Activated naive CD4-positive, alpha-beta T cell treated with Interleukin-2 at 50 U/mL for 16 hours (primary cell): ENCODE results near the gene TBC1D32.
"Not testable (repeated sequence)": the region's sequence is repeated elsewhere in the genome, so short reads cannot be mapped to it uniquely, and the experiment has no call there.

ENCODE experiments used
- DNase-seq: peaks from one replicate; pipeline ENCODE4 v3.0.0-alpha.2; 2020

The TBC1D32 gene, protein sequence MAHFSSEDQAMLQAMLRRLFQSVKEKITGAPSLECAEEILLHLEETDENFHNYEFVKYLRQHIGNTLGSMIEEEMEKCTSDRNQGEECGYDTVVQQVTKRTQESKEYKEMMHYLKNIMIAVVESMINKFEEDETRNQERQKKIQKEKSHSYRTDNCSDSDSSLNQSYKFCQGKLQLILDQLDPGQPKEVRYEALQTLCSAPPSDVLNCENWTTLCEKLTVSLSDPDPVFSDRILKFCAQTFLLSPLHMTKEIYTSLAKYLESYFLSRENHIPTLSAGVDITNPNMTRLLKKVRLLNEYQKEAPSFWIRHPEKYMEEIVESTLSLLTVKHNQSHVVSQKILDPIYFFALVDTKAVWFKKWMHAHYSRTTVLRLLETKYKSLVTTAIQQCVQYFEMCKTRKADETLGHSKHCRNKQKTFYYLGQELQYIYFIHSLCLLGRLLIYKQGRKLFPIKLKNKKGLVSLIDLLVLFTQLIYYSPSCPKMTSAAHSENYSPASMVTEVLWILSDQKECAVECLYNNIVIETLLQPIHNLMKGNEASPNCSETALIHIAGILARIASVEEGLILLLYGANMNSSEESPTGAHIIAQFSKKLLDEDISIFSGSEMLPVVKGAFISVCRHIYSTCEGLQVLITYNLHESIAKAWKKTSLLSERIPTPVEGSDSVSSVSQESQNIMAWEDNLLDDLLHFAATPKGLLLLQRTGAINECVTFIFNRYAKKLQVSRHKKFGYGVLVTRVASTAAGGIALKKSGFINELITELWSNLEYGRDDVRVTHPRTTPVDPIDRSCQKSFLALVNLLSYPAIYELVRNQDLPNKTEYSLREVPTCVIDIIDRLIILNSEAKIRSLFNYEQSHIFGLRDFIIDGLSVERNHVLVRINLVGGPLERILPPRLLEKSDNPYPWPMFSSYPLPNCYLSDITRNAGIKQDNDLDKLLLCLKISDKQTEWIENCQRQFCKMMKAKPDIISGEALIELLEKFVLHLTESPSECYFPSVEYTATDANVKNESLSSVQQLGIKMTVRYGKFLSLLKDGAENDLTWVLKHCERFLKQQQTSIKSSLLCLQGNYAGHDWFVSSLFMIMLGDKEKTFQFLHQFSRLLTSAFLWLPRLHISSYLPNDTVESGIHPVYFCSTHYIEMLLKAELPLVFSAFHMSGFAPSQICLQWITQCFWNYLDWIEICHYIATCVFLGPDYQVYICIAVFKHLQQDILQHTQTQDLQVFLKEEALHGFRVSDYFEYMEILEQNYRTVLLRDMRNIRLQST

DNA sequence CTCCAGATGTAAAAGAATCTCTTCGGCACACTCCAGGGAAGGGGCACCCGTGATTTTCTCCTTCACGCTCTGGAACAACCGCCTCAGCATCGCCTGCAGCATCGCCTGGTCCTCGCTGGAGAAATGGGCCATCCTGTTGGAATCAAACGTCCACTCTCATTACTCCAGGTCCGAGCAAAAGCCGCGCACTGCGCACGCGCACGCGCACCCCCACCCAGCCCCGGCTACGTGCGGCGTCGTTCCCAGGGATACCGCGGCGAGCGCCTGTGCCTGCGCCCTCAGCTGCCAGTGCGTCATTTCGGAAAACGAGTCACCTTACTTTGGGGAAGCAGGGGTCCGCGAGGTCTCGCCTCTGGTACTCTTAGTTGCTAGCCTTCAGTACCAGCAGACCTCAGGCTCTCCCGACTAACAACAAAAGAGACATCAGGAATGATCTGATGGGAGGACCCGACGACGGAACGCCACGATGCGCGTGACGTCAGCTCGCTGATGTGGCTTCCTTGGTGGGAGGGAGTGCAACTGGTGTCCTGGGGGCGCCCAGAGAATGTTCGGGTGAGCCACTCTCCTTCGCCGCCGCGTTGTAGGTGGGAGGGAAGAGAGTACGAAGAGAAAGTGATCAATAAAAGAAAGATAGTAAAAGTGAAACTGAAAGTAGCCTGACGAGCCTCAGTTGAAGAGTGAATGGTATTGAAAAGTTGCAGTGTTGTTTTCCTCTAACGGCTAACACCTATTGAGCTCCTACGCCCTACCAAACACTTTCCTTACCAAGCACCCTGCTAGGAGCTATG, at the start of gene TBC1D32:
Gene TBC1D32, minus strand, starts transcription at position 182 of the 788 bp plus-strand sequence. Its CDS starts 50 bp downstream, at position 132.
- DNase-seq: peak; percentile 87

DNA sequence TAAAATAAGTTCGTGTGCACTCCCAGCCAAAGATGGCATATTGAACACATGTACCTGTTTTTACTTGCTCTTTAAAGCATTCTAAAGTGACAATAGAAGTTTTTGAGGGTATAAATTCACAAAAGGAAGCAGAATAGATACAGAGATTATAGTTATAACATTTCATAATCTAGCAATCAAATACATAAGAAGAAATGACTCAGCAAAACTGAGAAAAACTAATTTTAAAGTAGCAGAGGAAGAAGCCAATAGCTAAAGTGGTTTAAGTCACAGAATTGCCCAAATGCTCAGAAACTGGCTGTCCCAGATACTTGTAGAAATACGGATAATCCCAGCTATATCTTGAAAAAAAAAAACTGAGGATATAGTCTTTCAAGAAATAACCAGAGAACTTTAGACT, 49.2 kb upstream of the TBC1D32 start:
- no peak for DNase-seq

DNA sequence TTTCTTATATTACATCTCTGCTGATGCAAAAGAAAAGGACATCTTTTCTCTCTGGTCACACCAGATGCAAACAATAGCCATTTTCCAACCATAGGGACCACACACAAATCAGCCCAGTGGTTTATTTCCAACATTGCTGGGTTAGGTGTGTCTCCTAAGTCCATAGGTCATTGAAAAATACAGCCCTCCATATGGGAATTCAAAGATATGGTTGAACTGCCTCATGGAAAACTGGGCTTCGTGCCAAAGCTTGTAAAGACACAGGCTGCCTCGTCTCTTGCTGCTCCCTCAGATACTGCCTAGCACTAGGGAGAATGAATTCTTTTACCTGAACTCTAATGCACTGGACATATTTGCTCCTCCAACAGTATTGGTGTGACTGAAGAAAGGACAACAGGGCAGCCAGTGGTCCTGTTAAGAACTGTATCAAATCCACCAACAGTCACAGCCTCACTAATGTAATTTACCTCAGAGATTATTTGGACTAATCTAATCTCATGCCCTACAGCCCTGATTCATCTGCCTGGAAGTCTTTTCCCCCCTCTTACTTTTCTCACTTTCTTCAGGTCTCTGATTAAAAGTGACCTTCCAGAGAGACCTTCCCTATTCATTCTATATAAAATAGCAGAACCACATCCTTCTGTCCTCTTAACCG, 48.3 kb upstream of the TBC1D32 start:
- DNase-seq: no peak

DNA sequence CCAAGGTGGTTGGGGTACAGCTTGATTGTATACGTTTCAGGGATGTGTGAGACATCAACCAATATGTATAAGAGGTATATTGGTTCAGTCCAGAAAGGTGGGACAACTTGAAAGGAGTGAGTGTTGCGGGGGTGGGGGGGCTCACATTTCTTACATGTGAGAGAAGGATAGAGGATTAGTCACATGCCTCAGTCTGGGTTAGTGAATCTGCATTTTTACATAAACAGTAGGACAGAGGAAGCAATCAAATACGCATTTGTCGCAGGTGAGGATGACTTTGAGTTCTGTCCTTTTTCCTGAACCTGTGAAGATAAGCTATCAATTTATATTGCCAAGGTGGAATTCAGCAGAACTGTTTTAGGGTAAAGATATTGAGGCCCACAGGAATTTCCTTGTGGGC, 42.1 kb upstream of the TBC1D32 start:
- no peak for DNase-seq

DNA sequence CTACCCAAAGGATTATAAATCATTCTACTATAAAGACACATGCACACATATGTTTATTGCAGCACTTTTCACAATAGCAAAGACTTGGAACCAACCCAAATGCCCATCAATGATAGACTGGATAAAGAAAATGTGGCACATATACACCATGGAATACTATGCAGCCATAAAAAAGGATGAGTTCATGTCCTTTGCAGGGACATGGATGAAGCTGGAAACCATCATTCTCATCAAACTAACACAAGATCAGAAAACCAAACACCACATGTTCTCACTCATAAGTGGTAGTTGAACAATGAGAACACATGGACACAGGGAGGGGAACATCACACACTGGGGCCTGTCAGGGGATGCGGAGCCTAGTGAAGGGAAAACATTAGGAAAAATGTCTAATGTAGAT, 39.9 kb upstream of the TBC1D32 start:
- not testable (repeated sequence) for DNase-seq

DNA sequence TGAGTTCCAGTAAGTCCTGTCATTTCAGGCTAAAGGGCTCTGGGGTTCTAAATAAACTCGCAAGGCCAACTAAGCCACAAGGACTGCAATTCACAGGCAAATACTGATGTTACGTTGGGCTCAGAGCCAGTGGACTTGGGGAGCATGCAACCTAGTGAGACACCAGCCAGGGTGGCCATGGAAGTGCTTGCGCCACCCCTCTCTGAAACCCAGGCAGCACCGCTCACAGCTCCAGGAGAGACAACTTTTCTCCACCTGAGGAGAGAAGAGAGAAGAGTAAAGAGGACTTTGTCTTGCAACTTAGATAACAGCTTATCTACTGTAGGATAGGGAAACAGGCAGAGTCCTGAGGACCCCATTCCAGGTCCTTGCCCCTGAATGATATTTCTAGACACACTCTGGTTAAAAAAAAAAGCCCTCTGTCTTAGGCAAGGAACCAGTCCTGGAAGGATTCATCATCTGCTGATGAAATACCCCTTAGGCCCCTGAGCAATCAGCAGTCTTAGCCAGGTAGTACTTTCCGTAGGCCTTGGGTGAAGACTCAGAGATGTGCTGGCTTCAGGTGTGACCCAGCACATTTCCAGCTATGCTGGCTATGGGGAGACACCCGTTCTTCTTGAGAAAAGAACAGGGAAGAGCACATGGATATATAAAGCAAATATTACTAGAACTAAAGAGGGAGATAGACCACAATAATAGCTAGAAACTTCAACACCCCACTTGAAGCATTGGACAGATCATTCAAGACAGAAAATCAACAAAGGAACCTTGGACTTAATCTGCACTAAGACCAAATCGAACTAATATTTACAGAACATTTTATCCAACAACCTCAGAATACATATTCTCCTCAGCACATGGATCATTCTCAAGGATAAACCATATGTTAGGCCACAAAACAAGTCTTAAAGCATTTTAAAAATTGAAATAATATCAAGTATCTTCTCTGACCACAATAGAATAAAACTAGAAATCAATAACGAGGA, 31.5 kb upstream of the TBC1D32 start:
- no peak for DNase-seq

DNA sequence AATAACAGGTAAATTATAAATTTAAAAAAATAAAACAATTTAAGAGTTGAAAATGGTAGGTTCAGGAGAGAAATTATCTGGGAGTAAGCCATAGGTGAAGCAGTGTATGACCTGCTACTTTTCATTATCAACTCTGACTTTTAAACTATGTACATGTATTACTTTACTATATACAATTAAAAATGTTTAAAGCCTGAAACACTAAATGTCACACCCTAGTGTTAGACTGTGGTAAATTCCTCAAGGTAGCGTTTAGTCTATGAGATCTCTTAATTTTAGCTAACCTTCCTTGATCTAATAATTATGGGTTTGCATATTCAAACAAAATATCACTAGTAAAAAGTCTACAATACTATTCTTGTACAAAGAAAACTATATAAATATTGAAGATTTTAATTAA, 22.3 kb upstream of the TBC1D32 start:
- DNase-seq: no peak

DNA sequence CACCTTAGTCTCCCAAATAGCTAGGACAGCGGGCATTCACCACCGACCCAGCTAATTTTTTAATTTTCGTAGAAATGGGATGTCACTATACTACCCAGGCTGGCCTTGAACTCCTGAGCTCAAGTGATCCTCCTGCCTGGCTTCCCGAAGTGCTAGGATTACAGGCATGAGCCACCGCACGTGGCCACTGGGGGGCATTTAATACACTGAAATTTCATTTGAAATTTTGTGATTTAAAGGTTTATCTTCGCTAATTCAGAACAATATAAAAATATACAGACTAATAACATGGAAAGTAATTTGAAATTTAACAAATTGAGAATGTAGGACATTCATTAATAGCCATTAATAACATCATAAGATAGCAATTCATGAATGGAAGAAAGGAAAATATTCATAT, 20.5 kb upstream of the TBC1D32 start:
- no peak for DNase-seq

DNA sequence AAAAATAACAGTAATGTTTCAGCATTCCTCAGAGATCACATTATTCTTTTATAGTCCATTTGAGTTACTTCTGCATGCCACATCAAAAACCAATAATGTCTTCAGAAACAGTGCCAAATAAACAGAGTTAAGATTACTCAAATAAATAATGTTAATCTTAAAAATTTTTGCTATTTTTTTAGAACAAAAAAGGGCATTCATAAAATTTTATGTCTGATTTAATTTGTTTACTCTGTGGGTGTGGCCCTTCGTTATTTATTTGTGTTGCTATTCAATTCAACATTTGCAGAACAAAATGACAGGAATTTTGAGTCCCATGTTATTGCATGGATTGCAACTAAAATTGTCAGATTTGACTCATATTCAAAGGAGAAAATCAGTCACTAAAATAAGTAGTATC, 18.7 kb upstream of the TBC1D32 start:
- DNase-seq: no peak

DNA sequence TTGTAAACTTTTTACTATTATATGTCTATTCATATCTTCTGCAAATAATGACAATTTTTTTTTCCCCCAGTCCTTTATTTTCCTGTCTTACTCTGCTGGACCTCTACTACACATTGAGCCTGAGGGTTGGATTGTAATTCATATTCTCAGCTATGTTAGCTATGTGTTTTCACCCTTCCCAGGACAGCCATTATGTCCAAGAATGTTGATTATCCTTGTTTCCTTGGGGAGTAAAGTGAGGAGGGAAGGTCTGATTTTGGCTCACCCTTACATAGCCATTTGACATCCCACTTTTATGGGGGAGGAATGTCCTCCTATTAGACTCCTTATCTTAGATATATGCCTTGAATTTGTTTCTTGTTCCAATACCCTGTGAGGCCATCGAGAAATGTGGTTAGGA, 17.6 kb upstream of the TBC1D32 start:
- no peak for DNase-seq

DNA sequence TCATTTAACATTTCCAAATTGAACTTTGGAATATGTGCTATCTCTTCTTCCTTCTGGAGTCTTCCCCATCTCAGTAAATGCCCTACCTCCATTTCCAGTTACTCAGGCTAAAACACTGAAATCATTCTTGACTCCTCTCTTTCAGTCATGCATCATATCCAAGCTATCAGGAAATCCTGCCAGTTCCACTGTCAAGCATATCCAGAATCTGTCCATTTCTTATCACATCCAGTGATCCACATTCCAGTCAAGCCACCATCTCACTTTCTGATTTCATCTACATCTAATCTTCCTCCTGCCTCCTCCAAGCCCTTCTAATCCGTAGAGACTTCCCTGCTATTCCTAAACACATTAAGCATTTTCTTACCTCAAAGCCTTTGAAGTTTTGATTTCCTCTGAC, 15.3 kb upstream of the TBC1D32 start:
- no peak for DNase-seq

DNA sequence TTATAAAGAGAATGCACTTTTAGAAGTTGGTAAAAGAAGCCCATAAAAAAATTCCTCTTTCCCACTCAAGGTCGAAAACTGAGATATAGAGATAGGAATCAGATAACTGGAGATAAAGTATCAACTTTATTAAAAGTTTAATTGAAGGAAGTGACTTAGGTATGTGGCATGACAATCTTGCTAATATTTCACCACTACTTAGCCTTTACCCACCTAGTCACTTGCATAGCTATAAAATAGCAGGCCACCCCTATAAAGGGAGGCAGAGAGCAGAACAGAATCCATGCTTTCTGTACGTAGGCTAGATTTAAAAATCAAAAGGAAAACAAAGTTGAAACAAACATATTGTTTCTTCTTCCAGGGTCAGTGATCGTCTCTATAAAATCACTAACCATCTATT, 13.2 kb upstream of the TBC1D32 start:
- DNase-seq: no peak

DNA sequence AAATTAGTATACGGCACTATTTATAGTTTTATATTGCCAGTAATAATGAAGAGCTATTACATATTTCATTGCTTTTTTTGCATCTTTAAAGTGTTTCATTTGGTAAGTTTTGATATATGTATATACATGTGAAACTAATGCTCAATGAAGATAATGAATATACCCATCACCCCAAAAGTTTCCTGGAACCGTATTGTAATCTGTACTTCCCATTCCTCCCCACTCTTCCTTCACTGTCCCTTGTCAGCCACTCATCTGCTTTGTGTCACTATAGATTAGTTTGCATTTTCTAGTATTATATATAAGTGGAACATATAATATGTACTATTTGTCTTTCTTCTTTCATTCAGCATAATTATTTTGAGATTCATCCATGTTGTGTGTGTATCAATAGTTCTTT, 10.3 kb upstream of the TBC1D32 start:
- no peak for DNase-seq

DNA sequence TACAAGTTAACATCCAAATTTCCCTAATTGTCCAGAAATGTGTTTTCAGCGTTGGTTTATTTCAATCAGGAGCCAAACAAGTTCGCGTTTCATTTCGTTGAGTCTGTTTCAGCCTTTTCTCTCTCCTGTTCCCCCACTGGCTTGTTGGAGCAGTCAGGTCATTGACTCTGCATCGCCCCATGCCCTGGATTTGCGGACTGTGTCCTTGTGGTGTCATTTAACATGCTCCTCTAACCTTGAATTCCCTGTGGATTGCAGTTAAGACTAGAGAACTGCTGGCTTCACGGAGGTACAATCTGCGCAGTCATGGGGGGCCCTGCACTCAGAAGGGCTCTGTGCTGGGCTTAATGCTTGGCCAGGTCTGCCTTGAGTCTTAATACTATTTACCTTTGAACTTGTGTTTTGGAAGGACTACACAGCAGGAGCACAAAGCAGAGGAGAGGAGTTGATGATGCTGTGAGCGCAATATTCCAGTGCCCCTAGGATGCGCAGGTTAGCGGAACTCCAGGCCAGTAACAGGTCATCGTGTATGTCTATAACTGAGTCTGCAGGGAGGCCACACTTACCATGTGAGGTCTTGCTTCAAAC, 5.5 kb upstream of the TBC1D32 start:
- no peak for DNase-seq

DNA sequence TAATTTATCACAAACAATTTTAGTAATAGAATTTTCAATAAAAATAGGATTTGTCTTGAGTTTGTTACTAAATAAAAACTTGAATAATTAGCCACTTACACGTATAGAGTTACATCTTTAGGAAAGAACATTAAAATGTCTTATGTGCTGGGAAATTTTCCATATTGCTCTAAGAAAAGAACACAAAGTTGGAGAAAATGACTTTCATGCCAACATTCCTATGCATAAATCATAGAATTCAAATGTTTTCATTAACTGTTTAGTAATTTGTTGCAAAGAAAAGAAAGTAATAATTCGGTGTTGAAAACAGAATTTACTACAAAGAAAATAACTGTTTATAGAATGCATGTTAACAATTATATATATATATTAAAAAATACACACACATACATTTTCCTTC, 4.7 kb upstream of the TBC1D32 start:
- no peak for DNase-seq

DNA sequence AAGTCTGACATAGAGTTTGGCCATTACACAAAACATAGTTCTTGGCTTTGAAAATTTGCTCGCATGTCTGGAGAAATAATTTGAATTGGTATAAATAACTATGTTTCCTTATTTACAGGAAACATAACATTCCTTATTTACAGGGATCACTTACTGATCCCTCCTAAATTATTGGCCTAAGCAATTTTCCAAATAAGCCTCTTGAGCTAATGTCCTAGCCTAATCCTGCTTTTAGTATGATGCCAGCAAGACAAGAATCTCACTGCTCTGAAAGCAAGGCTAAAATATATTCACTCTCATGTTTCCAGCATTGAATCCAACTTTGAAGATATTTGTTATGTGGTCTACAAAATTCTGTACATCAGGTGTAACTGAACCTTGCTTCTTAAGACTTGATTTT, 4.1 kb upstream of the TBC1D32 start:
- no peak for DNase-seq

DNA sequence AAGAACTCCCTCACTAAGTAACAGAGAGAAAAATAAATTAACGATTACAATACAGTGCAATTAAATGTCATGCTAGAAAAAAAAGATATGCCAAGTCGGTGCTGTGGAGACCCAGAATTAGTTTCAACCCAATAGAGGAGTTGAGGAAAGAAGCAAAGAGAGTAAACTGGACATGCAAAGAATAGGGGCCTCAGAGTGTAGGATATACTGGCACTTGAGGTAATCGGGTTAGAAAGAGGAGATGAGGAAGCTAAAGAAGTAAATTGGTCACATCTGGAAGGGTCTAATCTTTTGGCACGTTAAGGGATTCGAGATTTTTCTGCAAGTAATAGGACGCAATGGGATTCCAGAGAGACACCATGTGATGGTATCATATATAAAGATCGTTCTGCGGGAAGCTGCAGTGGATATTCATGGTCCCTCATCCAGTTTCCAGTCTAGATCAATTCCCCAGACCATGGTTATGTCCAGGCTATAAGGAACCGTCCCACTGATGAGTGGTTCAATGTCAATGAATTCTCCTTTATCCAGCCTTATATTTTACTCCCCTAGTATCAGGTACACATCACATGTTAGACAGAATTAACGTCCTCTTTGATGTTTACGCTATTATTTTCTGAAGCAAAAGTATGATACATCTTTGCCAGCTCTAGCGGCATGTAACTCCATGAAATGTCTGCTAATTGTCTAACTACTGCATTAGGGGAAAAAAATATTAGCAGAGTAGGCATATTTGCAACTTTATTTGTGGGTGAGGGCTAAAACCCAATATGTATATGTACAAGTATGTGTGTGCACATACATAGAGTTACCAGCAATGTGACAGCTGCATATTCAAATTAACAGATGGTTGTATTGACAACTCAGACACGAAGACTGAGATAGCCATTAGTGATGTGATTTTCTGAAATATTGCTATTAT, 1.1 kb upstream of the TBC1D32 start:
- no peak for DNase-seq

DNA sequence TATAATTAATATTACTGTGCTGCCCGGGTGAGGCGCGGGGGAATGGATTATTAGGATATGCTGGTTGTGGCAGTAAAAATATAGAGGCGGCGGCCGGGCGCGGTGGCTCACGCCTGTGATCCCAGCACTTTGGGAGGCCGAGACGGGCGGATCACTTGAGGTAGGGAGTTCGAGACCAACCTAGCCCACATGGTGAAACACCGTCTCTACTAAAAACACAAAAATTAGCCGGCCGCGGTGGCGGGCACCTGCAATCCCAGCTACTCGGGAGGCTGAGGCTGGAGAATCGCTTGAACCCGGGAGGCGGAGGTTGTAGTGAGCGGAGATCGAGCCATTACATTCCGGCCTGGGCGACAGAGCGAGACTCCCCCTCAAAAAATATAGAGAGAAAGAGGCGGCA, 586 bp downstream of the TBC1D32 start:
- not testable (repeated sequence) for DNase-seq

DNA sequence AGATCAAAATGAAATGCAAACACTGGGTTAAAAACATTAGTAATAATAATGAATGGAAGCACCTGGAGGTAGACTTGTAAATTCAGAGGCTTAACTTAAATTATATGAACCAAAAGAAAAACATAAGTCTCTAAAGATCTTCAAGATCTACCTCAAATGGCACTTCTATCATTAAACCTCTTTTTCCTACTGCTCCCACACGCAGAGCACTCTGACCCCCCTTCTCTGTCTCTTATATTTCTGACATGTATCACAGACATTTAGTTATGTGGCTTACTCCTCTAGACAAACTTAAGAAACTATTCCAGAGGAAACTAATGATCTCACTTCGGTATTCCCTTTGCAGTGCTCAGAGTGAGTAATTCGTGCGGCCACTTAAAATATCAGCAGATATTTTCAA, 1.1 kb downstream of the TBC1D32 start:
- DNase-seq: no peak
